Measurements from ENCODE around the gene DYRK1A.

- no peak for TF ChIP-seq CTCF (IDR thresholded peaks at IDR 0.05)
- TF ChIP-seq POLR2A (IDR thresholded peaks at IDR 0.05), result no peak
These were observed 182.0 kb downstream of the DYRK1A start for GRCh38 chr21:37548521-37548981.

Data from uterus (tissue), 2 donors.